ENCODE data around the gene SNAP23.
A peak's percentile ranks its signal among the peaks of the same experiment; 100 is the strongest.

The SNAP23 gene

GRCh38 chr15:42558739-42559138, 63.3 kb downstream of the SNAP23 start:
- DNase-seq (ENCODE audit: insufficient read length, low spot score) (no peak), FAIRE-seq (no peak)
- TF ChIP-seq POLR2A (IDR thresholded peaks at IDR 0.05; ENCODE audit: low read depth, low read length): no peak

- DNase-seq (ENCODE audit: insufficient read length, low spot score) (peak; percentile 92), FAIRE-seq (peak; percentile 89)
- peak; percentile 64 for TF ChIP-seq POLR2A (IDR thresholded peaks at IDR 0.05; ENCODE audit: low read depth, low read length)
These were observed 80.0 kb downstream of the SNAP23 start, which contains the start of gene STARD9 for GRCh38 chr15:42575188-42576039. TSS of gene STARD9 (plus strand) at chr15:42575606. CDS start at chr15:42575716, 110 bp downstream.

GRCh38 chr15:42576040-42576594, 80.7 kb downstream of the SNAP23 start:
- DNase-seq (ENCODE audit: insufficient read length, low spot score) (no peak), FAIRE-seq (no peak)
- no peak for TF ChIP-seq POLR2A (IDR thresholded peaks at IDR 0.05; ENCODE audit: low read depth, low read length)

GRCh38 chr15:42576776-42577175, 81.3 kb downstream of the SNAP23 start:
- DNase-seq (ENCODE audit: insufficient read length, low spot score): no peak
- FAIRE-seq: no peak
- no peak for TF ChIP-seq POLR2A (IDR thresholded peaks at IDR 0.05; ENCODE audit: low read depth, low read length)

GRCh38 chr15:42577514-42578031, 82.1 kb downstream of the SNAP23 start:
- FAIRE-seq (no peak), DNase-seq (ENCODE audit: insufficient read length, low spot score) (no peak)
- no peak for TF ChIP-seq POLR2A (IDR thresholded peaks at IDR 0.05; ENCODE audit: low read depth, low read length)

- no peak for DNase-seq (ENCODE audit: insufficient read length, low spot score)
- no peak for FAIRE-seq
- no peak for TF ChIP-seq POLR2A (IDR thresholded peaks at IDR 0.05; ENCODE audit: low read depth, low read length)
These were observed 83.6 kb downstream of the SNAP23 start for GRCh38 chr15:42578984-42579537.

- DNase-seq (ENCODE audit: insufficient read length, low spot score) (no peak), FAIRE-seq (no peak)
- no peak for TF ChIP-seq POLR2A (IDR thresholded peaks at IDR 0.05; ENCODE audit: low read depth, low read length)
These were observed 85.9 kb downstream of the SNAP23 start for GRCh38 chr15:42581272-42581730.

All from H54 (cell line).